Neural progenitor cell (in vitro differentiated cells): ENCODE measurements around the gene CACNA1E. TPM values are rescaled to one million over a fixed set of nuclear protein-coding genes. Genes with fewer than 3 reads are reported as not detected.

Experiments
- DNase-seq: peaks from one replicate; pipeline ENCODE4 v3.0.0-alpha.2; 2016; ENCODE audit warnings: low spot score
- H2AFZ ChIP-seq: fragments of 200-600 bp; sonication (generic); replicated peaks from 2 replicates; pipeline ENCODE4 v1.6.1; 2016; ENCODE audit warnings: antibody characterized with exemption
- H3F3A ChIP-seq: fragments of 200-600 bp; sonication (generic); 2 replicates; pipeline ENCODE4 v1.6.1; 2016; ENCODE audit warnings: antibody characterized with exemption, low read depth
- H3K27ac ChIP-seq: fragments of 200-600 bp; sonication (generic); 2 replicates; pipeline ENCODE4 v1.5.1; 2016; ENCODE audit warnings: mild to moderate bottlenecking
- H3K27me3 ChIP-seq: fragments of 200-600 bp; sonication (generic); 2 replicates; pipeline ENCODE4 v1.6.1; 2016; ENCODE audit warnings: mild to moderate bottlenecking, moderate library complexity
- H3K36me3 ChIP-seq: fragments of 200-600 bp; sonication (generic); 2 replicates; pipeline ENCODE4 v1.5.1; 2016
- H3K4me1 ChIP-seq: fragments of 200-600 bp; sonication (generic); 2 replicates; pipeline ENCODE4 v1.6.1; 2016; ENCODE audit warnings: mixed run types
- H3K4me2 ChIP-seq: fragments of 200-600 bp; sonication (generic); 2 replicates; pipeline ENCODE4 v1.6.1; 2016
- H3K4me3 ChIP-seq: fragments of 200-600 bp; sonication (generic); 2 replicates; pipeline ENCODE4 v1.5.1; 2016
- H3K79me2 ChIP-seq: fragments of 200-600 bp; sonication (generic); 2 replicates; pipeline ENCODE4 v1.6.1; 2016; ENCODE audit warnings: low read depth
- H3K9ac ChIP-seq: fragments of 200-600 bp; sonication (generic); 2 replicates; pipeline ENCODE4 v1.6.1; 2016
- H3K9me3 ChIP-seq: fragments of 200-600 bp; sonication (generic); 2 replicates; pipeline ENCODE4 v1.5.1; 2016; ENCODE audit warnings: low read depth
- H4K20me1 ChIP-seq: fragments of 200-600 bp; sonication (generic); 2 replicates; pipeline ENCODE4 v1.6.1; 2016; ENCODE audit warnings: low read depth
- H3K27ac Mint-ChIP-seq: 3 replicates; pipeline ENCODE4 v1.8.0; 2021; ENCODE audit warnings: mixed read lengths
- H3K27me3 Mint-ChIP-seq: 2 replicates; pipeline ENCODE4 v1.8.0; 2022; ENCODE audit warnings: low read depth, mild to moderate bottlenecking, inconsistent platforms, moderate library complexity, mixed read lengths; ENCODE audit not compliant: insufficient read depth
- H3K36me3 Mint-ChIP-seq: 3 replicates; pipeline ENCODE4 v1.8.0; 2021; ENCODE audit warnings: mixed read lengths
- H3K4me1 Mint-ChIP-seq: 3 replicates; pipeline ENCODE4 v1.8.0; 2021; ENCODE audit warnings: mixed read lengths
- H3K4me3 Mint-ChIP-seq: 3 replicates; pipeline ENCODE4 v1.8.0; 2021; ENCODE audit warnings: mild to moderate bottlenecking, moderate library complexity, mixed read lengths
- H3K9me3 Mint-ChIP-seq: 3 replicates; pipeline ENCODE4 v1.8.0; 2020; ENCODE audit warnings: mixed read lengths
- EZH2 ChIP-seq: fragments of 200-600 bp; sonication (generic); IDR thresholded peaks from 2 replicates; pipeline ENCODE4 v1.6.1; 2017; ENCODE audit warnings: antibody characterized with exemption, mild to moderate bottlenecking, moderate library complexity
- EZH2phosphoT487 ChIP-seq: fragments of 200-600 bp; sonication (generic); IDR thresholded peaks from 2 replicates; pipeline ENCODE4 v1.6.1; 2017; ENCODE audit warnings: antibody characterized with exemption
- total RNA-seq: library from RNA; depleted of rRNA; stranded (reverse); fragments of >200 nt; gene quantifications from 2 replicates; pipeline ENCODE4 v1.2.3, GENCODE V29; 2015; ENCODE audit warnings: low replicate concordance
- TF ChIP-seq, protein P1 (sequence below): fragments of 200-600 bp; sonication (generic); IDR thresholded peaks from 2 replicates; pipeline ENCODE4 v1.5.1; 2017; ENCODE audit warnings: antibody characterized with exemption, mild to moderate bottlenecking

The CACNA1E gene
- total RNA-seq, 1 donor from 2014 or later = 2.1 TPM

DNA sequence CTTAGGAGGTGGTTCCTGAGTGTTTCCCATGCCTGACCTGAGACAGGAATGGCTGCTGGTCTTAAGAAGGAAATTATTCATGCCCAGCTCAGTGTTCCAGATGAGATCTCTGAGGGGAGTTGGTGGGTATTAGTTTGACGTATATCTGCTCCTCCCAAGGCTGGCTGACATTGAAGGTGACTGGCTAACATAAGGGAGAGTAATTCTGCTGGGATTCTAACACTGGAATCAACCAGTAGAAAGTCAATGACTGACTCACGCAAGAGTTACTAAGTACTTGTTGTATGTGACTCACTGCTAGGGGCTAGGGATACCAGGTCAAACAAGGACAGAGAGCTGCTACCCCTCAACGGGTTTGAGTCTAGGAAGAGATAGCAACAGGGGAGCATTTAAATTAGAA, 177.3 kb downstream of the CACNA1E start:
- no peak overlapping the region for H3K9ac ChIP-seq
- DNase-seq = no peak
- Mint-ChIP-seq H3K4me3 (no peak overlapping the region), H3K36me3 (no peaks in the 10 kb centered on the region), H3K9me3 (peaks cover 3% of the 10 kb centered on the region), H3K27me3 (peaks cover 3% of the 10 kb centered on the region), H3K27ac (no peak overlapping the region), H3K4me1 (peaks cover 12% of the 10 kb centered on the region)
- H3K4me2 ChIP-seq = no peak overlapping the region
- no peak overlapping the region for H3K4me3 ChIP-seq
- no peaks in the 10 kb centered on the region for H3K36me3 ChIP-seq
- no peak overlapping the region for H3K27ac ChIP-seq
- H2AFZ ChIP-seq = no peak overlapping the region
- peaks cover 8% of the 10 kb centered on the region for H3K4me1 ChIP-seq
- H4K20me1 ChIP-seq = no peaks in the 10 kb centered on the region
- TF ChIP-seq, protein P1, sequence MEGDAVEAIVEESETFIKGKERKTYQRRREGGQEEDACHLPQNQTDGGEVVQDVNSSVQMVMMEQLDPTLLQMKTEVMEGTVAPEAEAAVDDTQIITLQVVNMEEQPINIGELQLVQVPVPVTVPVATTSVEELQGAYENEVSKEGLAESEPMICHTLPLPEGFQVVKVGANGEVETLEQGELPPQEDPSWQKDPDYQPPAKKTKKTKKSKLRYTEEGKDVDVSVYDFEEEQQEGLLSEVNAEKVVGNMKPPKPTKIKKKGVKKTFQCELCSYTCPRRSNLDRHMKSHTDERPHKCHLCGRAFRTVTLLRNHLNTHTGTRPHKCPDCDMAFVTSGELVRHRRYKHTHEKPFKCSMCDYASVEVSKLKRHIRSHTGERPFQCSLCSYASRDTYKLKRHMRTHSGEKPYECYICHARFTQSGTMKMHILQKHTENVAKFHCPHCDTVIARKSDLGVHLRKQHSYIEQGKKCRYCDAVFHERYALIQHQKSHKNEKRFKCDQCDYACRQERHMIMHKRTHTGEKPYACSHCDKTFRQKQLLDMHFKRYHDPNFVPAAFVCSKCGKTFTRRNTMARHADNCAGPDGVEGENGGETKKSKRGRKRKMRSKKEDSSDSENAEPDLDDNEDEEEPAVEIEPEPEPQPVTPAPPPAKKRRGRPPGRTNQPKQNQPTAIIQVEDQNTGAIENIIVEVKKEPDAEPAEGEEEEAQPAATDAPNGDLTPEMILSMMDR = no peak
- TF ChIP-seq EZH2 = no peak
- no peak for TF ChIP-seq EZH2phosphoT487
- no peaks in the 10 kb centered on the region for H3F3A ChIP-seq
- no peaks in the 10 kb centered on the region for H3K79me2 ChIP-seq
- H3K27me3 ChIP-seq = no peaks in the 10 kb centered on the region
- H3K9me3 ChIP-seq = no peaks in the 10 kb centered on the region

DNA sequence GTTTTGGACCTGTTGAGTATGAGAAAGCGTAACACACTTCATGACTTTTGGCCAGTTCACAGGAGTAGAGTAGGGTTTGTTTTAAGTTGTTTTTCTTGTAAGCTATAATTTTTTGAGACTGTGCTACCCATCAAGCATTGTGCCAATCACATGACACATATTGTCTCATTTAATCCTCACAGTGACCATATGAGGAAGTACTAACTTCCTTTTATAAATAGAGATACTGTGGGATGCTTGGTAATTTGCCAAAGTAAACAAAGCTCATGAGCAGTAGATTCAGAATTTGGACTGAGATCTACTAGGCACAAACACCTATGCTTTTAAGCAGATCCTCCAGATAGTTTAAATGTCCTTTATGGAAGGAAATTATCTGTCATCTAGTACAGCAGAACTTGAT, 178.3 kb downstream of the CACNA1E start:
- H3K9me3 Mint-ChIP-seq = peaks cover 3% of the 10 kb centered on the region
- Histone ChIP-seq H3F3A (no peaks in the 10 kb centered on the region), H2AFZ (no peak overlapping the region), H3K4me1 (peaks cover 8% of the 10 kb centered on the region), H4K20me1 (no peaks in the 10 kb centered on the region), H3K27ac (no peak overlapping the region), H3K9me3 (no peaks in the 10 kb centered on the region), H3K9ac (no peak overlapping the region), H3K79me2 (no peaks in the 10 kb centered on the region), H3K4me3 (no peak overlapping the region), H3K36me3 (no peaks in the 10 kb centered on the region), H3K4me2 (no peak overlapping the region), H3K27me3 (no peaks in the 10 kb centered on the region)
- no peak for TF ChIP-seq EZH2phosphoT487
- no peak for TF ChIP-seq EZH2
- TF ChIP-seq, protein P1 = no peak
- H3K27me3 Mint-ChIP-seq = peaks cover 3% of the 10 kb centered on the region
- no peaks in the 10 kb centered on the region for H3K36me3 Mint-ChIP-seq
- H3K27ac Mint-ChIP-seq = no peak overlapping the region
- H3K4me1 Mint-ChIP-seq = peaks cover 12% of the 10 kb centered on the region
- DNase-seq = no peak
- no peak overlapping the region for H3K4me3 Mint-ChIP-seq

DNA sequence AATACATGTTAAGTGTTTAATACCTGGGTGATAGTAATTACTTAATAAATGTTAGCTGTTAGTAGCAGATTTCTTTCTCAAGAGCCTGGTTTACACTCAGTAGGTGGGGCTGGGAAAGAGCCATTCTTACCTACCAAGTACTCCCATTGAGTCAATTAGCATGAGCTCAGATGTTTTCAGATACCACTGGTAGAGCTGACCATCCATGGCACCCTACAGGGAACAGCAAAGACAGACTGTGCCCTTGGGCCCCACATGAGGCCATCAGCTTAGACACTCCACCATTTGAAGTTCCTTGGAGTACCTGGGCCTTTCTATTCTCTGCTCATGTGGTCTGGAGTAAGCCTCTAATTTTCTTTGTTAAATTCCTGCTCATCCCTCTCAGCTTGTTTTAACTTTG, 179.3 kb downstream of the CACNA1E start:
- peaks cover 3% of the 10 kb centered on the region for H3K27me3 Mint-ChIP-seq
- Histone ChIP-seq H3K27ac (no peak overlapping the region), H4K20me1 (no peaks in the 10 kb centered on the region), H3K79me2 (no peaks in the 10 kb centered on the region), H3K9me3 (no peaks in the 10 kb centered on the region), H3K4me1 (peaks cover 8% of the 10 kb centered on the region), H2AFZ (no peak overlapping the region), H3K9ac (no peak overlapping the region), H3F3A (no peaks in the 10 kb centered on the region), H3K27me3 (no peaks in the 10 kb centered on the region), H3K4me3 (no peak overlapping the region), H3K4me2 (no peak overlapping the region), H3K36me3 (no peaks in the 10 kb centered on the region)
- peaks cover 3% of the 10 kb centered on the region for H3K9me3 Mint-ChIP-seq
- TF ChIP-seq, protein P1 = no peak
- no peak for TF ChIP-seq EZH2
- TF ChIP-seq EZH2phosphoT487 = no peak
- peaks cover 12% of the 10 kb centered on the region for H3K4me1 Mint-ChIP-seq
- no peak overlapping the region for H3K4me3 Mint-ChIP-seq
- DNase-seq = no peak
- H3K27ac Mint-ChIP-seq = no peak overlapping the region
- H3K36me3 Mint-ChIP-seq = no peaks in the 10 kb centered on the region

DNA sequence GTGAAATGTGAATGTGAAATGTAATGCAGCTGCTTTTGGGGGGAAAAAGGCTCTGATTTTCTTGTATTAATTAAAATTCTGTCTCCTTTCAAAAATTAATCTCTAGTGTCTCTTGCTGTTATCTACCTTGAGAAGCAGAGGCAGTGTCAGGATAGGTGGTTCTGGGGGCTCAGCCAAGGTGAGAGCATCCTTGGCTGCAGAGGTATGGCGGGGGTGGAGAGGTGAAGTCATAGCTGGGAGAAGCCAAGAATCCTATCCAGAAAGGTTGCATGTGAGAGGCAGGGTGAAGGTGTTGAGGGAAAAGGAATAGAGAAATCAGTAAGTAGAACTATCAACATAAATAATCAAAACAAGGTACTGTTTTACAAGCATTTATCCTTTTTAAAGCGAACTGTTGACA, 181.2 kb downstream of the CACNA1E start:
- H3K36me3 ChIP-seq = no peaks in the 10 kb centered on the region
- H3F3A ChIP-seq = peaks cover 6% of the 10 kb centered on the region
- H3K27me3 ChIP-seq = no peaks in the 10 kb centered on the region
- no peaks in the 10 kb centered on the region for H3K9me3 ChIP-seq
- Mint-ChIP-seq H3K27me3 (peaks cover 3% of the 10 kb centered on the region), H3K36me3 (no peaks in the 10 kb centered on the region), H3K4me1 (peaks cover 7% of the 10 kb centered on the region), H3K9me3 (peaks cover 3% of the 10 kb centered on the region), H3K4me3 (no peak overlapping the region), H3K27ac (no peak overlapping the region)
- no peaks in the 10 kb centered on the region for H3K79me2 ChIP-seq
- H3K4me2 ChIP-seq = no peak overlapping the region
- no peak overlapping the region for H3K9ac ChIP-seq
- H3K4me3 ChIP-seq = no peak overlapping the region
- H2AFZ ChIP-seq = no peak overlapping the region
- H4K20me1 ChIP-seq = no peaks in the 10 kb centered on the region
- DNase-seq = no peak
- peaks cover 11% of the 10 kb centered on the region for H3K4me1 ChIP-seq
- TF ChIP-seq EZH2phosphoT487 (no peak), EZH2 (no peak)
- TF ChIP-seq, protein P1 = no peak
- no peak overlapping the region for H3K27ac ChIP-seq
